ENCODE results near the gene SYT2. TPM values are rescaled to one million over a fixed set of nuclear protein-coding genes. Genes with fewer than 3 reads are reported as not detected.
A peak's percentile ranks its signal among the peaks of the same experiment; 100 is the strongest.
"Not testable (repeated sequence)": the region's sequence is repeated elsewhere in the genome, so short reads cannot be mapped to it uniquely, and the experiment has no call there.

The SYT2 gene
- total and polyA plus RNA-seq, 2 experiments from 2014 or later, result 0.03 to 0.68 TPM

DNA sequence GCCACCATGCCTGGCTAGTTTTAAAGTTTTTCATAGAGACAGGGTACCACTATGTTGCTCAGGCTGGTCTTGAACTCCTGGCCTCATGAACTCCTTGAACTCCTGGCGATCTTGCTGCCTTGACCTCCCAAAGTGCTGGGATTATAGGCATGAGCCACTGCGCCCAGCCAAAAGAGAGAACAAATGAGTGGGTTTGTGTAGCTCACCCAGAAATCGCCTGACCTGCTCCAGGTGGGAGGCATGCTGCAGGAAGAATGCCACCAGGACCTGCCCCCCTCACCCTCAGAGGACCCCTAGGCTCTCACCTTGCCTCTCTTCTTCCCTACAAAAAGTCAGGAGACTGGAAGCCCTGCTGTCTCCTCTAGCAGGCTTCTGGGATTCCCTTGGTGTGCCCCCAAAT is 88.8 kb downstream of the SYT2 start:
- Histone ChIP-seq H3K4me3 (no peak overlapping the region), H3K4me1 (ENCODE audit: low read depth) (no peaks in the 10 kb centered on the region), H3K27ac (no peak overlapping the region), H3K36me3 (no peaks in the 10 kb centered on the region), H3K27me3 (no peaks in the 10 kb centered on the region), H3K9me3 (ENCODE audit: low read depth) (no peaks in the 10 kb centered on the region)
- no peak for TF ChIP-seq CTCF (IDR thresholded peaks at IDR 0.05; ENCODE audit: low read depth, low read length)
- no peak for DNase-seq (ENCODE audit: low read depth in 1 of 2, low spot score in 1 of 2)

- not testable (repeated sequence) for H3K27me3 ChIP-seq; H3K9me3 ChIP-seq (ENCODE audit: low read depth); H3K27ac ChIP-seq; DNase-seq (ENCODE audit: low read depth in 1 of 2, low spot score in 1 of 2); H3K36me3 ChIP-seq; H3K4me3 ChIP-seq
- H3K4me1 ChIP-seq (ENCODE audit: low read depth), result peaks cover 10% of the 10 kb centered on the region
Observed at GRCh38 chr1:202620036-202620435, 90.2 kb downstream of the SYT2 start.

- Histone ChIP-seq H3K36me3 (no peaks in the 10 kb centered on the region), H3K4me1 (ENCODE audit: low read depth) (peaks cover 14% of the 10 kb centered on the region), H3K27me3 (no peaks in the 10 kb centered on the region), H3K9me3 (ENCODE audit: low read depth) (no peaks in the 10 kb centered on the region), H3K4me3 (no peak overlapping the region), H3K27ac (no peak overlapping the region)
- no peak for TF ChIP-seq CTCF (IDR thresholded peaks at IDR 0.05; ENCODE audit: low read depth, low read length)
- no peak for DNase-seq (ENCODE audit: low read depth in 1 of 2, low spot score in 1 of 2)
Observed at GRCh38 chr1:202619505-202619904, 90.7 kb downstream of the SYT2 start.

DNA sequence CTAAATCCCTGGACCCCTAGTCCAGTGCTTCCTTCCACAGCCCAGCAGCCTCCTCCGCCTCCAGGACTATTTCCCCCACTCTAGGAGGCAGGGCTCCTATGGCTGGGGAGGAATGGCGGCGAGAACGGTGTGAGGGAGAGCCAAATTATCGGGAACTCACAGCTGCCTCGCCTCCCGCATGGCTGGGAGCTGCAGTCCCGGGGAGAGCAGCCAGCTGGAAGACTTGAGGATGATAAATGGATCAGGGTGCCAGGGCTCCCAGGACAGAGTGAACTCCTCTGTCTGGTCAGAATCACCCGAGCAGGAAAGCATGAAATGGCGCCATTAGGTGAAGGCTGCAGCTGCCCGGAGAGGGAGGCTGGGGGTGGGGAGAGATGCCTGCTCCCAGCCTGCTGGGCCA is 91.2 kb downstream of the SYT2 start:
- H3K27ac ChIP-seq; H3K27me3 ChIP-seq; H3K9me3 ChIP-seq (ENCODE audit: low read depth); H3K4me3 ChIP-seq; H3K36me3 ChIP-seq: not testable (repeated sequence)
- DNase-seq (ENCODE audit: low read depth in 1 of 2, low spot score in 1 of 2), result peak in 1 of 2 donors; percentile 68
- peaks cover 14% of the 10 kb centered on the region for H3K4me1 ChIP-seq (ENCODE audit: low read depth)

DNA sequence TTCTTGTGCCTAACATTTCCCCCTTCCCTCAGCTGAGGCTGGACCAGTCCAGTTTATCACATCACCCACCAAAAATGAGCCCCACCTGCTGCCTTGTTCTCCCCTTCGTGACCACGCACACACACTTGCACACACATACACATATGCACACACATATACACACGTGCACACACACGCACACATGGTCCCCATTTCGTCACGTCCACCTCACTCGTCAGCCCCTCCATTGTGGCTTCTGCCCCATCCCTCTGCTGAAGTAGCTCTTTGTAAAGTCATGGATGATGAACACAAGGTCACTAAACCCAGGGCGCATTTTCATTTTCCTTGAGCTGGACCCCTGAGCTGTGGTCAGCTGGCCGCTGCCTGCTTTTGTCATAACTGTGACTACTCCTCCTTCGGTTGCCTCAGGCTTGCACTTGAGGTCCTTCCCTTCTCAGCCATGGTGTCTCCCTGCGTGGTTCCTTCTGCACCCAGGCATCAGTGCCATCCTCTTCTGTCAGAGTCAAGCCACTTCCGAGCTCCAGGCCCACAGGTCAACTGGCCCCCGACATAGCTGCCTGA is 93.8 kb downstream of the SYT2 start:
- no peaks in the 10 kb centered on the region for H3K9me3 ChIP-seq (ENCODE audit: low read depth)
- H3K4me3 ChIP-seq, result no peak overlapping the region
- no peak overlapping the region for H3K27ac ChIP-seq
- no peak for DNase-seq (ENCODE audit: low read depth in 1 of 2, low spot score in 1 of 2)
- no peaks in the 10 kb centered on the region for H3K36me3 ChIP-seq
- peaks cover 14% of the 10 kb centered on the region for H3K4me1 ChIP-seq (ENCODE audit: low read depth)
- no peaks in the 10 kb centered on the region for H3K27me3 ChIP-seq
- TF ChIP-seq CTCF (IDR thresholded peaks at IDR 0.05; ENCODE audit: low read depth, low read length), result no peak

DNA sequence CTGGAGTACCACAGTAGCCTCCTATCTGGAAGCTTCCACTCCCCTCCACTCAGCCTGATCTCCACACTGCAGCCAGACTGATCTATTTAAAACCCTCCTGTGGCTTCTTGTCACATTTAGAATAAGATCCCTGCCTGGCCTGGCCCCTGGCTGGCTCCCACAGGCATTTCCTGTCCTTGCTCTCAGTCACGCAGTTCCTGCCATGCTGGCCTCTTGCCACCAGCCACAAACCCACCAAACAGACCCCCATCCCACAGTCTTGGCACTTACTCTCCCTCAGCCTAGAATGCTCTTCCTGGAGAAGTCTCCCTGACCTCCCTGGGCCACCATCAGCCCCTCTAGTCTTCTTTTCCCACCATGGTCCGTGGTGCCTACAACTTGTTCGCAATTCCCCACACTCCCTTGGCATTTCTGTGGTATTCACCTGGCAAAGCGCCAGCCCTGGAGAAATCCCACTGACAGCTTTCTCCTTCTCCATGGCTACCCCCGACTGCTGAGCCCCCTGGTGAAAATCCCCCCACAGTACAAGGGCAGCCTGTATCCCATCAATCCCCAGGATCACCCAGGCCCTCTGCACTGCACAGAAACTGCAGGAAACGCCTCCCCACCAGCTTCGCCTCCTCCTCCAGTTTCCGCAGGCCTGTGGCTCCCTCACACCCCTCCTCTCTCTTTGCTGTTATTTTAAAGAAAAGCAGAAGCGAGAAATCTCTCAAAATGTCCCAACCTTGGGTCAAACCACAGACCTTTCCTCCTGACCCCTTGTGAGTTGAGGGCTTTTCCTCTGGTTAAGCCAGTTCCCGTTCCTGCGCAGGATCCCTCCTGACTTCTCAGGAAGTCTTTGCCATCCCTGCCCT is 94.5 kb downstream of the SYT2 start:
- H3K4me3 ChIP-seq, result no peak overlapping the region
- peak overlapping the region; percentile 86 for H3K27ac ChIP-seq
- TF ChIP-seq CTCF (IDR thresholded peaks at IDR 0.05; ENCODE audit: low read depth, low read length), result no peak
- peak; percentile 30 to 88 for DNase-seq (ENCODE audit: low read depth in 1 of 2, low spot score in 1 of 2)
- H3K36me3 ChIP-seq, result no peaks in the 10 kb centered on the region
- H3K27me3 ChIP-seq, result no peaks in the 10 kb centered on the region
- peaks cover 14% of the 10 kb centered on the region for H3K4me1 ChIP-seq (ENCODE audit: low read depth)
- no peaks in the 10 kb centered on the region for H3K9me3 ChIP-seq (ENCODE audit: low read depth)

DNA sequence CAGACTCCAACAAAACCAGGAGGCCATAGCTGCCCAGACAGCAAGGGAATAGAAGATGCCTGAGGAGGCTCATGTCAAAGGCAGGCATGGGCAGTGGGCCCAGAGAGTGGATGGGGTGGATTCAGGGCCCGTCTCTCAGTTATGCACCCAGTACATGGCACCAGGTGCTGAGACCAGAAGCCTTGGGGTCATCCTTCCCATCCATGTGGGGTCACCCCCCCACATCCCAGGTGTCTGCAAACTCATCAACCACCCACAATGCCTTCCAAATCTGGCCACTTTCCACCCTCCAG is 95.1 kb downstream of the SYT2 start:
- H3K27ac ChIP-seq, result peak overlapping the region; percentile 86
- H3K36me3 ChIP-seq; H3K4me3 ChIP-seq; DNase-seq (ENCODE audit: low read depth in 1 of 2, low spot score in 1 of 2); H3K27me3 ChIP-seq; H3K9me3 ChIP-seq (ENCODE audit: low read depth): not testable (repeated sequence)
- peaks cover 14% of the 10 kb centered on the region for H3K4me1 ChIP-seq (ENCODE audit: low read depth)
